ENCODE data around the gene RNF34. TPM values are rescaled to one million over a fixed set of nuclear protein-coding genes. Genes with fewer than 3 reads are reported as not detected.

RNF34 gene
- total and polyA plus RNA-seq, 2 of the 13 experiments (the other 11 are each of a cell fraction or from before 2014, with no cell fraction given), result 36.8 to 53.2 TPM

DNA sequence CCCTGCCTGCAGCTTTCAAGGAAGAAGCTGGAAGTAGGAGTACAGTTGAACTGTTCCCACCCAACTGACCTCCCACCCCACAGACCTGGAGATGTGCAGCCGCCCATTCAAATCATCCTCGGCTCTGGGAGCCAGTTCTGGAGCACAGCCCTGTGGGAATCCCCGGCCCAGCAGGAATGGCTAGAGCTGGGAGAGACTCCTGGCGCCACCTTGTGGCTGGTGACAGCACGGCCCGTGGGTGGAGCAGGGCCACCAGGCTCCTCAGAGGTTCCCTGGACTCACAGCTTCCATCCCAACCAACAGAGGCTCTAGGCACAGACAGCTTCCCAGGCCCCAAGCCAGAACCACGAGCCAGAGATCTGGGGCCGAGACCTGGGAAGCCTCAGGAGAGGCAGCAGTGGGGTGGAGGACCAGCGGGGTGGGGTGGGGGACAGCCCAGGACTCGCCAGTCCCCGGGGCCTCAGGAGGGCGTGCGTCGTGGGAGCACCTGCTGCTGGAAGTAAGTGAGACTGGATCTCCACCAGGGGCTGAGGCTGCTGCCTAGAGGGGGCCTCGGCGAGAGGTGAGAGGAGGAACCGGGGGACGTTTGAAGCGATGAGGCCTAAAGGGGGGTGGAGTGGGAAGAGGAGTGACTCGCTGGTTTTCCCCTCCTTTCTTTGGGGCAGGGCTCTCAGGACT is 43.4 kb downstream of the RNF34 start (continued):
- TF ChIP-seq KDM2A (CRISPR knock-in tag; IDR thresholded peaks at IDR 0.05; ENCODE audit: borderline replicate concordance, low read depth), result no peak
- TF ChIP-seq ZSCAN9 (CRISPR knock-in tag; IDR thresholded peaks at IDR 0.05; ENCODE audit: borderline replicate concordance), result no peak
- TF ChIP-seq MAZ (IDR thresholded peaks at IDR 0.05; ENCODE audit: borderline replicate concordance, low read depth, low read length), result no peak
- TF ChIP-seq MAZ (CRISPR knock-in tag; IDR thresholded peaks at IDR 0.05; ENCODE audit: low read depth), result 0 out of 2 replicates have a peak, but pooled peaks have one; percentile 27
- TF ChIP-seq JUN (CRISPR knock-in tag; IDR thresholded peaks at IDR 0.05), result no peak
- TF ChIP-seq, protein P1, sequence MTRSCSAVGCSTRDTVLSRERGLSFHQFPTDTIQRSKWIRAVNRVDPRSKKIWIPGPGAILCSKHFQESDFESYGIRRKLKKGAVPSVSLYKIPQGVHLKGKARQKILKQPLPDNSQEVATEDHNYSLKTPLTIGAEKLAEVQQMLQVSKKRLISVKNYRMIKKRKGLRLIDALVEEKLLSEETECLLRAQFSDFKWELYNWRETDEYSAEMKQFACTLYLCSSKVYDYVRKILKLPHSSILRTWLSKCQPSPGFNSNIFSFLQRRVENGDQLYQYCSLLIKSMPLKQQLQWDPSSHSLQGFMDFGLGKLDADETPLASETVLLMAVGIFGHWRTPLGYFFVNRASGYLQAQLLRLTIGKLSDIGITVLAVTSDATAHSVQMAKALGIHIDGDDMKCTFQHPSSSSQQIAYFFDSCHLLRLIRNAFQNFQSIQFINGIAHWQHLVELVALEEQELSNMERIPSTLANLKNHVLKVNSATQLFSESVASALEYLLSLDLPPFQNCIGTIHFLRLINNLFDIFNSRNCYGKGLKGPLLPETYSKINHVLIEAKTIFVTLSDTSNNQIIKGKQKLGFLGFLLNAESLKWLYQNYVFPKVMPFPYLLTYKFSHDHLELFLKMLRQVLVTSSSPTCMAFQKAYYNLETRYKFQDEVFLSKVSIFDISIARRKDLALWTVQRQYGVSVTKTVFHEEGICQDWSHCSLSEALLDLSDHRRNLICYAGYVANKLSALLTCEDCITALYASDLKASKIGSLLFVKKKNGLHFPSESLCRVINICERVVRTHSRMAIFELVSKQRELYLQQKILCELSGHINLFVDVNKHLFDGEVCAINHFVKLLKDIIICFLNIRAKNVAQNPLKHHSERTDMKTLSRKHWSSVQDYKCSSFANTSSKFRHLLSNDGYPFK (CRISPR knock-in tag; IDR thresholded peaks at IDR 0.05; ENCODE audit: borderline replicate concordance), result 0 out of 2 replicates have a peak, but pooled peaks have one; percentile 20
- no peak for TF ChIP-seq ZNF615 (CRISPR knock-in tag; IDR thresholded peaks at IDR 0.05; ENCODE audit: borderline replicate concordance)
- TF ChIP-seq ZNF577 (CRISPR knock-in tag; IDR thresholded peaks at IDR 0.05; ENCODE audit: borderline replicate concordance, low read depth), result no peak
- TF ChIP-seq, protein P2, sequence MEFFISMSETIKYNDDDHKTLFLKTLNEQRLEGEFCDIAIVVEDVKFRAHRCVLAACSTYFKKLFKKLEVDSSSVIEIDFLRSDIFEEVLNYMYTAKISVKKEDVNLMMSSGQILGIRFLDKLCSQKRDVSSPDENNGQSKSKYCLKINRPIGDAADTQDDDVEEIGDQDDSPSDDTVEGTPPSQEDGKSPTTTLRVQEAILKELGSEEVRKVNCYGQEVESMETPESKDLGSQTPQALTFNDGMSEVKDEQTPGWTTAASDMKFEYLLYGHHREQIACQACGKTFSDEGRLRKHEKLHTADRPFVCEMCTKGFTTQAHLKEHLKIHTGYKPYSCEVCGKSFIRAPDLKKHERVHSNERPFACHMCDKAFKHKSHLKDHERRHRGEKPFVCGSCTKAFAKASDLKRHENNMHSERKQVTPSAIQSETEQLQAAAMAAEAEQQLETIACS (CRISPR knock-in tag; IDR thresholded peaks at IDR 0.05), result no peak
- no peak for TF ChIP-seq ZNF605 (CRISPR knock-in tag; IDR thresholded peaks at IDR 0.05)
- TF ChIP-seq, protein P3, sequence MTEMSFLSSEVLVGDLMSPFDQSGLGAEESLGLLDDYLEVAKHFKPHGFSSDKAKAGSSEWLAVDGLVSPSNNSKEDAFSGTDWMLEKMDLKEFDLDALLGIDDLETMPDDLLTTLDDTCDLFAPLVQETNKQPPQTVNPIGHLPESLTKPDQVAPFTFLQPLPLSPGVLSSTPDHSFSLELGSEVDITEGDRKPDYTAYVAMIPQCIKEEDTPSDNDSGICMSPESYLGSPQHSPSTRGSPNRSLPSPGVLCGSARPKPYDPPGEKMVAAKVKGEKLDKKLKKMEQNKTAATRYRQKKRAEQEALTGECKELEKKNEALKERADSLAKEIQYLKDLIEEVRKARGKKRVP (CRISPR knock-in tag; IDR thresholded peaks at IDR 0.05), result no peak
- TF ChIP-seq CCDC6 (CRISPR knock-in tag; IDR thresholded peaks at IDR 0.05), result no peak
- TF ChIP-seq MATR3 (CRISPR knock-in tag; IDR thresholded peaks at IDR 0.05), result no peak
- no peak for TF ChIP-seq ZNF17 (CRISPR knock-in tag; IDR thresholded peaks at IDR 0.05)
- TF ChIP-seq ZNF20 (CRISPR knock-in tag; IDR thresholded peaks at IDR 0.05), result no peak
- TF ChIP-seq ZNF839 (CRISPR knock-in tag; IDR thresholded peaks at IDR 0.05; ENCODE audit: borderline replicate concordance), result no peak
- peak; percentile 63; the same call in 1 of the 2 replicates for TF ChIP-seq RELA (CRISPR knock-in tag; IDR thresholded peaks at IDR 0.05)
- TF ChIP-seq THAP11 (CRISPR knock-in tag; IDR thresholded peaks at IDR 0.05), result no peak
- TF ChIP-seq, protein P4, sequence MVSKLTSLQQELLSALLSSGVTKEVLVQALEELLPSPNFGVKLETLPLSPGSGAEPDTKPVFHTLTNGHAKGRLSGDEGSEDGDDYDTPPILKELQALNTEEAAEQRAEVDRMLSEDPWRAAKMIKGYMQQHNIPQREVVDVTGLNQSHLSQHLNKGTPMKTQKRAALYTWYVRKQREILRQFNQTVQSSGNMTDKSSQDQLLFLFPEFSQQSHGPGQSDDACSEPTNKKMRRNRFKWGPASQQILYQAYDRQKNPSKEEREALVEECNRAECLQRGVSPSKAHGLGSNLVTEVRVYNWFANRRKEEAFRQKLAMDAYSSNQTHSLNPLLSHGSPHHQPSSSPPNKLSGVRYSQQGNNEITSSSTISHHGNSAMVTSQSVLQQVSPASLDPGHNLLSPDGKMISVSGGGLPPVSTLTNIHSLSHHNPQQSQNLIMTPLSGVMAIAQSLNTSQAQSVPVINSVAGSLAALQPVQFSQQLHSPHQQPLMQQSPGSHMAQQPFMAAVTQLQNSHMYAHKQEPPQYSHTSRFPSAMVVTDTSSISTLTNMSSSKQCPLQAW (CRISPR knock-in tag; IDR thresholded peaks at IDR 0.05), result no peak
- TF ChIP-seq ZNF335 (CRISPR knock-in tag; IDR thresholded peaks at IDR 0.05), result no peak
- no peak for TF ChIP-seq ZNF180 (CRISPR knock-in tag; IDR thresholded peaks at IDR 0.05; ENCODE audit: borderline replicate concordance, low read depth)
- no peak for TF ChIP-seq KMT2B (CRISPR knock-in tag; IDR thresholded peaks at IDR 0.05)
- no peak for TF ChIP-seq RFX1 (IDR thresholded peaks at IDR 0.05)
- TF ChIP-seq ZFY (CRISPR knock-in tag; IDR thresholded peaks at IDR 0.05), result no peak
